ENCODE data around the gene NDUFC1.

DNA sequence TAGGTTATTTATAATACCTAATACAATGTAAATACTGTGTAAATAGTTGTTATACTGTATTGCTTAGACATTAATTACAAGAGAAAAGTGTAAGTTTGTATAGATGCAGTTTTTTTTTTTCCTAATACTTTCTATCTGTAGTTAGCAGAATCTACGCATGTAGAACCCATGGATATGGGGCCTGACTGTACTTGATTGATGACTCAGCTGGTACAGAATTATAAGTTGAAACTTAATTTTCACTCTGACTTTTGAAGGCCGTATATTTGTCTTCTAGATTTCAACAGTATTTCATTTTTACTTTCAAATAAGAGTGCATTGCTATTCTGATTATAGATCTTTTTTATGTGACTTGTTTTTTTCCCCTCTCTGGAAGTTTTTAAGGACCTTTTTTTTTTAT is 30.8 kb upstream of the NDUFC1 start:
- no peak for TF ChIP-seq CTCF (tag by site-specific recombination; IDR thresholded peaks at IDR 0.05)
- TF ChIP-seq YY1 (tag by site-specific recombination; IDR thresholded peaks at IDR 0.05): no peak
